ENCODE measurements around the gene HS6ST2.

Gene HS6ST2

DNA sequence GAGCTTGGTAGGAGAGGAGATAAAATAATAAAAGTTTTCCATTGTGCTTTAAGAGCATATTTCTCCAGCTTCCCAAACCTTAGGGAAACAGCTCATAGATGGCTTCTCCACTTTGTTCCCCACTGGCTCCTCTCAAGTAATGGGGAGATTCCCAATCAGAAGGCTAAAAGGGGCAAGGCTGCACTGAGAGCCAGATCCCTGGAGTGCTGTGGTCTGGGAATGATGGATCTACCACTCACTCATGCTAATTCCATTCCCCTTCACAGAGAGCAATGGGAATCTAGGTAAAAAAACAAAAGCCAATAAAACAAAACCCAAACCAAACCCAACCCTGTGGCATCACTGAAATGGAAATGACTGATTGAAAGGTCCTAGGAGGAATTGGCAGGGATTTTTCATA, 249.9 kb downstream of the HS6ST2 start:
- TF ChIP-seq FOXP2 (optimal IDR thresholded peaks at IDR 0.05; ENCODE audit: borderline replicate concordance, extremely low read depth, extremely low read length, insufficient read depth) (no peak), TAF1 (IDR thresholded peaks at IDR 0.05; ENCODE audit: borderline replicate concordance, insufficient read depth, low read length) (no peak), POLR2AphosphoS5 (IDR thresholded peaks at IDR 0.05; ENCODE audit: low read depth, low read length) (no peak), SIN3A (IDR thresholded peaks at IDR 0.05; ENCODE audit: borderline replicate concordance, insufficient read depth, low read length) (no peak)

GRCh38 chrX:132704769-132705168, 253.7 kb downstream of the HS6ST2 start:
- TF ChIP-seq FOXP2 (optimal IDR thresholded peaks at IDR 0.05; ENCODE audit: borderline replicate concordance, extremely low read depth, extremely low read length, insufficient read depth), result no peak
- TF ChIP-seq TAF1 (IDR thresholded peaks at IDR 0.05; ENCODE audit: borderline replicate concordance, insufficient read depth, low read length), result no peak
- TF ChIP-seq, protein P1, sequence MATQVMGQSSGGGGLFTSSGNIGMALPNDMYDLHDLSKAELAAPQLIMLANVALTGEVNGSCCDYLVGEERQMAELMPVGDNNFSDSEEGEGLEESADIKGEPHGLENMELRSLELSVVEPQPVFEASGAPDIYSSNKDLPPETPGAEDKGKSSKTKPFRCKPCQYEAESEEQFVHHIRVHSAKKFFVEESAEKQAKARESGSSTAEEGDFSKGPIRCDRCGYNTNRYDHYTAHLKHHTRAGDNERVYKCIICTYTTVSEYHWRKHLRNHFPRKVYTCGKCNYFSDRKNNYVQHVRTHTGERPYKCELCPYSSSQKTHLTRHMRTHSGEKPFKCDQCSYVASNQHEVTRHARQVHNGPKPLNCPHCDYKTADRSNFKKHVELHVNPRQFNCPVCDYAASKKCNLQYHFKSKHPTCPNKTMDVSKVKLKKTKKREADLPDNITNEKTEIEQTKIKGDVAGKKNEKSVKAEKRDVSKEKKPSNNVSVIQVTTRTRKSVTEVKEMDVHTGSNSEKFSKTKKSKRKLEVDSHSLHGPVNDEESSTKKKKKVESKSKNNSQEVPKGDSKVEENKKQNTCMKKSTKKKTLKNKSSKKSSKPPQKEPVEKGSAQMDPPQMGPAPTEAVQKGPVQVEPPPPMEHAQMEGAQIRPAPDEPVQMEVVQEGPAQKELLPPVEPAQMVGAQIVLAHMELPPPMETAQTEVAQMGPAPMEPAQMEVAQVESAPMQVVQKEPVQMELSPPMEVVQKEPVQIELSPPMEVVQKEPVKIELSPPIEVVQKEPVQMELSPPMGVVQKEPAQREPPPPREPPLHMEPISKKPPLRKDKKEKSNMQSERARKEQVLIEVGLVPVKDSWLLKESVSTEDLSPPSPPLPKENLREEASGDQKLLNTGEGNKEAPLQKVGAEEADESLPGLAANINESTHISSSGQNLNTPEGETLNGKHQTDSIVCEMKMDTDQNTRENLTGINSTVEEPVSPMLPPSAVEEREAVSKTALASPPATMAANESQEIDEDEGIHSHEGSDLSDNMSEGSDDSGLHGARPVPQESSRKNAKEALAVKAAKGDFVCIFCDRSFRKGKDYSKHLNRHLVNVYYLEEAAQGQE (IDR thresholded peaks at IDR 0.05; ENCODE audit: insufficient read depth in 1 of 2, low read depth in 2 of 2, low read length in 2 of 2), result no peak
- no peak for TF ChIP-seq SIN3A (IDR thresholded peaks at IDR 0.05; ENCODE audit: borderline replicate concordance, insufficient read depth, low read length)

- TF ChIP-seq POLR2AphosphoS5 (IDR thresholded peaks at IDR 0.05; ENCODE audit: low read depth, low read length), result no peak
- no peak for TF ChIP-seq SIN3A (IDR thresholded peaks at IDR 0.05; ENCODE audit: borderline replicate concordance, insufficient read depth, low read length)
- no peak for TF ChIP-seq TAF1 (IDR thresholded peaks at IDR 0.05; ENCODE audit: borderline replicate concordance, insufficient read depth, low read length)
- no peak for TF ChIP-seq FOXP2 (optimal IDR thresholded peaks at IDR 0.05; ENCODE audit: borderline replicate concordance, extremely low read depth, extremely low read length, insufficient read depth)
- TF ChIP-seq, protein P1 (IDR thresholded peaks at IDR 0.05; ENCODE audit: insufficient read depth in 1 of 2, low read depth in 2 of 2, low read length in 2 of 2), result no peak
Observed at GRCh38 chrX:132694382-132694781, 264.0 kb downstream of the HS6ST2 start.

DNA sequence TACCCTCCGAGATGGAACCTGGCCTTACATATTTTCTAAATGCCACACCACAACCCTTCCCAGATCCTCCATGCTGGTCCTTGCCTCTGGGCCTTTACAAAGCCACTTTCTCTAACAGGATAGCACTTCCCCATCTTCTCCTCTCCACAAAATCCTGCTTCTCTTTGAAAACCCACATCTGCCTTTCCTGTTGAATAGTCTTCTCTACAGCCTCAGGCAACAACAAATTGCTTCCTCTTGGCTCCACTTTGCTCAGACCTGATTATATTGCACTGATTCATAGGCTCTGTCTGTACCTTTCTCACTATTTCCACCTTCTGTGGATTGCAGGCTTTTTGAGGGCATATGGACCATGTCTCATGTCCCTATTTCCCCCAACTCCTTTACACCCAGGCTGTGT, 265.9 kb downstream of the HS6ST2 start:
- no peak for TF ChIP-seq FOXP2 (optimal IDR thresholded peaks at IDR 0.05; ENCODE audit: borderline replicate concordance, extremely low read depth, extremely low read length, insufficient read depth)
- TF ChIP-seq, protein P1 (IDR thresholded peaks at IDR 0.05; ENCODE audit: insufficient read depth in 1 of 2, low read depth in 2 of 2, low read length in 2 of 2), result no peak
- TF ChIP-seq SIN3A (IDR thresholded peaks at IDR 0.05; ENCODE audit: borderline replicate concordance, insufficient read depth, low read length), result no peak

GRCh38 chrX:132692066-132692465, 266.4 kb downstream of the HS6ST2 start:
- TF ChIP-seq TAF1 (IDR thresholded peaks at IDR 0.05; ENCODE audit: borderline replicate concordance, insufficient read depth, low read length) (no peak), FOXP2 (optimal IDR thresholded peaks at IDR 0.05; ENCODE audit: borderline replicate concordance, extremely low read depth, extremely low read length, insufficient read depth) (no peak), SIN3A (IDR thresholded peaks at IDR 0.05; ENCODE audit: borderline replicate concordance, insufficient read depth, low read length) (no peak), POLR2AphosphoS5 (IDR thresholded peaks at IDR 0.05; ENCODE audit: low read depth, low read length) (no peak)
- TF ChIP-seq, protein P1 (IDR thresholded peaks at IDR 0.05; ENCODE audit: insufficient read depth in 1 of 2, low read depth in 2 of 2, low read length in 2 of 2), result no peak

Data from PFSK-1 (cell line).